ENCODE data around the gene SYPL1.
A peak's percentile ranks its signal among the peaks of the same experiment; 100 is the strongest.

Gene SYPL1

DNA sequence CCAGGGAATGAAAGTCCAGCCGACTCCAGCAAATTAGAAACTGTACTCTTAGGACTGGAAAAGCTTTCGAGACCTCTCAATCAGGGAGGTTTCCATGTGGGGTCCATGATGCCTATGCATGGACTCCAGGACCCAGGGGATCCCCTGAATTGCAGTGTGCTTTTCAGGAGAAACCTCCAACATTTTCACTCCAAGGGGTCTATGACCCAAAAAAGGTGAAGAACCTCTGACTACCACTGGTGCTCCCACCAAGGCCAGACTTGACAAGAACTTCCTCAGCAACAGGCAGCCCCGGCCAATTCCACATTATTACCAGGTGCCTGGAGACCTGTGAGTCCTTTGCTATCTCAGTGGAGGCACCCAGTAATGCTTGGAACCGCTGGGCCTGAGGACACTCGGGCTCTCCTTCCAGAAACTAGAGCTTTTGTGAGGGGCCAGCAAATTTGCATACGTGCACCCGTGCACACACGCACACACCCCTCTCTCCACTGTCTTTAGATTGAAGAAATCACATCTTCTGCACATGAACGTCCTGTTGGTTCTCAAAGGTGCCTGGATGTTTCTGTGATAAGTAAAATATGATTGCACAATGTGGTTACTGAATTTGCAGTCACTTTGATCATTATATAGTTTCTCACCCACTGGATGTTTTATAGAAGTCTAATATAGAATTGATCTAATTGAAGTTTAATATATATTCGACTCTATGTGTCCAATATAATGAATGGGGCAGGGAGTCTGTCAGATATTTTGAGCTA lies 54.7 kb downstream of the SYPL1 start:
- H3K4me1 ChIP-seq: peaks cover 55% of the 10 kb centered on the region
- H4K20me1 ChIP-seq: no peaks in the 10 kb centered on the region
- H3K4me2 ChIP-seq: peak overlapping the region; percentile 77
- H3K27ac ChIP-seq: no peak overlapping the region
- peaks cover 9% of the 10 kb centered on the region; the same call in 1 of the 2 replicates for H3K9me3 ChIP-seq
- H3K27me3 ChIP-seq: no peaks in the 10 kb centered on the region
- no peak overlapping the region for H3K9ac ChIP-seq
- no peaks in the 10 kb centered on the region for H3K36me3 ChIP-seq
- 0 out of 2 replicates have a peak, but pooled peaks have one; percentile 27 for TF ChIP-seq Cebpa-rat (IDR thresholded peaks at IDR 0.05)
- no peak overlapping the region for H3K4me3 ChIP-seq

DNA sequence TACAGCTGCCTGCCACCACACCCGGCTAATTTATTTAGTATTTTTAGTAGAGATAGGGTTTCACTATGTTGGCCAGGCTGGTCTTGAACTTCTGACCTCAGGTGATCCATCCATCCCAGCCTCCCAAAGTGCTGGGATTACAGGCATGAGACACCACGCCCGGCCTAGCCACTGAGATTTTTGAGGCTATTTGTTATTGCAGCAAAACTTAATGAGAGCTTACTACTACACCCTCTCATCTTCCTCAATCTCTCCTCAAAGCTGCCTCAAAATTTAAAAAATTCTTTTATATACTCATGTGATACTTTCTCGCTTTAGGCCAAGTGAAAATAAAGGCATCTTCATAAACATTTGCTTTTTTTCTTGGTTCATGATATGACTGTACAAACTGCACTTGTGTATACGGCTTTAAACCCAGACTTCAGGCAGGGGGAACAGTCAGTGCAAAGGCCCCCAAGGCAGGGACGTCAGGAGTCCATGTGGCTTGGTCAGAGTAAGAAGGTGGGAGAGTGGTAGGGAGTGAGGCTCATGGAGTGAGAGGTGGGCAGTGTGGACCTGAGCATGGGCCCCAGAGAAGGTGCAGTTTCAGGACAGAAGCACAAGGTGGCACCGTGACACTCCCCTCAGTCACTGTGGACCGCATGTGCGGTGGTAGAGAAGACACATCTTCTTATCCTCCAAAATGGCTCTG lies 55.5 kb downstream of the SYPL1 start:
- Histone ChIP-seq H4K20me1 (no peaks in the 10 kb centered on the region), H3K4me2 (no peak overlapping the region), H3K4me3 (no peak overlapping the region), H3K27ac (no peak overlapping the region), H3K4me1 (peaks cover 47% of the 10 kb centered on the region), H3K36me3 (no peaks in the 10 kb centered on the region), H3K9ac (no peak overlapping the region), H3K9me3 (peaks cover 11% of the 10 kb centered on the region), H3K27me3 (no peaks in the 10 kb centered on the region)
- no peak for TF ChIP-seq Cebpa-rat (IDR thresholded peaks at IDR 0.05)

DNA sequence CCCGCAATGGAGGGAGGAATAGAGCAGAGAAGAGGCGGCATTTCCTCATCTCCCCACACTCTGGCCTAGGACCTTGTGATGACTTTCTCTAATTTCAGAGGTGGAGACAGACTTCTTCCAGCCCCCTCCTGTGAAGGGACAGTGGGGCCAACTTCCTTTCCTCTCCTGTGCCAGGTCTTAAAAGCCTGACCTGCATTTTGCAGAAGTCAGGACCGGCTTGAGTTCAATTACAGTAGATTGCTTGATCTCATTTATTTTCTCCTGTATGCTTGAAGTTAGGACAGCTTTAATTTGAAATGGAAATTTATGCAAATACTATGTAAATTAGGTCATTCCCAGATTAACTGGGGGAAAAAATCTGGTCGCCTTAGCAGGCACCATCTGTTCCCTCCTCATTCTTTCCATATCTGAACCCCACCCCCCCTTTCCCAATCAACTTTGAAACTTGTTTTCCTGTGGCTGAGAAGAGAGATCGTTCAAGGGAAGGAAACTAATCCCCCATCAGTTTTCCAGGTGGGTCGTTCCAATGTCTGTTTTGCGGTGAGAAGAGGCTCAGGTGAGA lies 57.1 kb downstream of the SYPL1 start:
- Histone ChIP-seq H3K4me3 (no peak overlapping the region), H3K27ac (no peak overlapping the region), H3K4me2 (no peak overlapping the region), H3K4me1 (peaks cover 36% of the 10 kb centered on the region), H3K9ac (no peak overlapping the region), H3K36me3 (no peaks in the 10 kb centered on the region), H3K9me3 (peaks cover 11% of the 10 kb centered on the region), H4K20me1 (no peaks in the 10 kb centered on the region), H3K27me3 (no peaks in the 10 kb centered on the region)
- no peak for TF ChIP-seq Cebpa-rat (IDR thresholded peaks at IDR 0.05)

DNA sequence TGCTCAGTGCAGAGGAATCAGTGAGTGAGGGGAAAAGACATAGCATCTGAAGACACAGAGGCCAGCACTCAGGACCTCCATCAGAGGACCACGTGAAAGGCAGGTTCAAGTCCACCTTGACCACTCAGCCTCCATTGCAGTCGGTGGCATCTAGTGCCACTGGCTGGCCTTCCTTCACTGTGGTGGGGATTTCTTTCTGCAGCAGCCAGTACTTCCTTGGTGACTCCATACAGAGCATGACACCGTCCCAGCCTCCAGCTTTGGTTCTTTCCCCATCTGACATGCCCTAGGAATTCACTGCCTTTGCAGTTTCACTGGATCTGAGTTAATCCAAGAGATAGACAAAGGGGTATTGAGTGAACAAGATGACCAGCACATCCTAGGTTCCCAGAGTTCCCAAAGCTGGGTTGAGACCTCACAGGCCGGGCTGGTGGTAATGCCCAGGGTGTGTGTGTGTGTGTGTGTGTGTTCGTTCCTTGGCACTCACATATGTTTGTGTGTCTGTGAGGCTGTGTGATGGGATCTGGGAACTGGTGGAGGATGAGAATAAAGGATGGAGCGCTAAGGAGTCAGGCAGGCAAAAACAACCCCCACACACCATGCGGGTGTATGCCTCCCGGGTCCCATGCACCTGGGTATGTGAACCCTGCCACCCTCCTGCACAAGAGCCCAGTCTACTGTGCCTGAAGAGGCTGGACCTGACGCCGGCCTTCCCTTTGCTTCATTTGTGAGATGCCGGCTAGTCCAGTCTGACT lies 57.8 kb downstream of the SYPL1 start:
- no peak for TF ChIP-seq Cebpa-rat (IDR thresholded peaks at IDR 0.05)
- Histone ChIP-seq H3K27ac (no peak overlapping the region), H3K36me3 (no peaks in the 10 kb centered on the region), H3K4me1 (peaks cover 36% of the 10 kb centered on the region), H3K27me3 (no peaks in the 10 kb centered on the region), H3K4me3 (no peak overlapping the region), H3K4me2 (no peak overlapping the region), H3K9me3 (peaks cover 11% of the 10 kb centered on the region), H3K9ac (no peak overlapping the region), H4K20me1 (no peaks in the 10 kb centered on the region)

DNA sequence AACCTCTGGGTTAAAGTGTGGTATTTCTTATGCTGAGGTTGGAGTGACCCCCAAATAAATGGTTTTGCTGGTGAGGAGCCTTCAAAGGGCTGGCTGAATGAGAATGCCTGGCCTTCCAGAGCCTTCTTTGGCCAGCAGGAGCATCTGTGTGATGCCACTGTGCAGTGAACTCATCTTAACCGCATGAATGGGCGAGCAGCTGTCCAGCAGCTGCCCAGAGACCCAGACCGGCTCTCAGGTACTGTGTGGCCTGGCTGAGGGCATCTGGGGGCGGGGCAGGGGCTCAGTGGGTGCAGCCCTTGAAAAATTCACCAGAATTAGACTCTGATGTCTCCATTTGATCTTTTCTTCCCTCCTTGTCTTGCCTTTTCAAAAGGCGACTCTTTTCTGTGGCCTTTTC lies 59.0 kb downstream of the SYPL1 start:
- no peak overlapping the region for H3K27ac ChIP-seq
- H3K36me3 ChIP-seq: no peaks in the 10 kb centered on the region
- no peak overlapping the region for H3K9ac ChIP-seq
- peaks cover 29% of the 10 kb centered on the region for H3K4me1 ChIP-seq
- peaks cover 11% of the 10 kb centered on the region for H3K9me3 ChIP-seq
- TF ChIP-seq Cebpa-rat (IDR thresholded peaks at IDR 0.05): no peak
- no peaks in the 10 kb centered on the region for H3K27me3 ChIP-seq
- H4K20me1 ChIP-seq: no peaks in the 10 kb centered on the region
- no peak overlapping the region for H3K4me3 ChIP-seq
- H3K4me2 ChIP-seq: no peak overlapping the region

DNA sequence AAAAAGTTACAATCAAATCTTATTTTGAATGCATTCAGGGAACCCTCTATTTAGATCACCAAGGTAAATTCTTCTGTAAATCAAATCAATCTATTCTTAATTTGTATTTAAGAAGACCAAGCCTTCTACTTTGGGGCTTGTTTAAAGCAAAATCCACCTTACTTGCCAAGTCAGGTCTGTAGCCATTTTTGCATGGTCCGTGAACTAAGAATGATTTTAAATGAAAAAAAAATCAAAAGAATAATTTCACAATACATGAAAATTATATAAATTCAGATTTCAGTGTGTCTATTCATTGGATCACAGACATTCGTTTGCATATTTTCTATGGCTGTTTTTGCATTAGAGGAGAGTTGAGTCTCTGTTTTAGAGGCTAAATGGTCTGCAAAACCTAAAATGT lies 59.4 kb downstream of the SYPL1 start:
- no peaks in the 10 kb centered on the region for H3K27me3 ChIP-seq
- peaks cover 25% of the 10 kb centered on the region for H3K4me1 ChIP-seq
- H3K36me3 ChIP-seq: no peaks in the 10 kb centered on the region
- no peak overlapping the region for H3K4me3 ChIP-seq
- no peak for TF ChIP-seq Cebpa-rat (IDR thresholded peaks at IDR 0.05)
- no peaks in the 10 kb centered on the region for H4K20me1 ChIP-seq
- H3K4me2 ChIP-seq: no peak overlapping the region
- peaks cover 11% of the 10 kb centered on the region for H3K9me3 ChIP-seq
- no peak overlapping the region for H3K27ac ChIP-seq
- H3K9ac ChIP-seq: no peak overlapping the region

DNA sequence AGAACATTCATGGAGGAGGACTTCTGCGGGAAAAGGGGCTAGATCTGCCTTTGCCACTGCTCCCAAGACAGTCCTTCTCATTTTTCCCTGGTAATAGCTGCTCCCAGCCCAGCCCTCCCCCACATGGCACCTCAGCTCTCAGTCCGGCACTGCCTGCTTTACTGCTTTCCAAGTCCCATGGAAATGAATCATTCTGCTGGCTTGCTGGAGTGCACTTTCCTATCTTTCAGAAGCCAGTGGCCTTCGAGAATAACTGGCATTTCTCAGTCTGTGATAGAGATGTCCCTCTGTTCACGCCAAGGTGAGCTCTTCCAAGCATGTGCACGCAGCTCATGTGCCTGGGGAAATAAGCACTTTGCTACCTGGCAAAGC lies 61.4 kb downstream of the SYPL1 start:
- peaks cover 18% of the 10 kb centered on the region for H3K4me1 ChIP-seq
- no peak overlapping the region for H3K9ac ChIP-seq
- H3K4me3 ChIP-seq: no peak overlapping the region
- H3K4me2 ChIP-seq: no peak overlapping the region
- TF ChIP-seq Cebpa-rat (IDR thresholded peaks at IDR 0.05): no peak
- no peak overlapping the region for H3K27ac ChIP-seq
- no peaks in the 10 kb centered on the region for H3K27me3 ChIP-seq
- peaks cover 11% of the 10 kb centered on the region for H3K9me3 ChIP-seq
- H3K36me3 ChIP-seq: no peaks in the 10 kb centered on the region
- no peaks in the 10 kb centered on the region for H4K20me1 ChIP-seq

DNA sequence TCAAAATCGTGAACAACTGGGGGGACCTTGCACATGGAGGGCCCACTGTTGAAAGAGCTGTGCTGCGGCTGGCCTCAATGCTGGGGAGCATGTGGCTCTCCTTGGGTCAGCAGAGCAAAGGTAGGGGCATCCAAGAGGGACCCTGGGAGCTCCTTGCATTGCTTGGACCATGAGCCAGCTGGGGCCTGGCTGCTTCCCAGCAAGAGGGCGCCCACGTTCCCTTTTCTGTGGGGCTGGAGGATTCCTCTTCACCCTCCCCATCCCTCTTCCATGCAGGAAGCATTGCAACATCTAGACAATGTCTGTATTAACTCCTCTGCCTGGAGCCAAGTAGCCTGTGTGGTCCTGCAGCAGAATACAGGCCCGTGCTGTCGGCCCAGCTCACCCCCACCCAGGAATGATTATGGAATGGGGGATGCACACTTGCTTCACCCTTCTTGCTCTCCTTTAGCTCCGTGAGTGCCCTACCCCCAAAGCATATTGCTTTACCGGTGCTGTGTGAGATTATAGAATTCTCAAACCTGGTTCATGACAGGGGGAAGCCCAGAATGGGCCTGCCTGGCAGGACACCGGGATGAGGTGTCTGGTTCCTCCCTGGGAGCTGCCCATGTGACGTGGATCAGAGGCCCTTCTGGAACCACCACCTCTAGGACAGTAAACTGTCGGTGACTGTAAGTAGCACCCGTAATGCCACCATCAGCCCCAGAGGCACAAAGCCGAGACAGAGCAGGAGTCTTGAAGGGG lies 61.9 kb downstream of the SYPL1 start:
- Histone ChIP-seq H3K4me3 (no peak overlapping the region), H3K27me3 (no peaks in the 10 kb centered on the region), H3K27ac (no peak overlapping the region), H3K4me2 (peak overlapping the region; percentile 60), H3K9me3 (peaks cover 11% of the 10 kb centered on the region), H3K36me3 (no peaks in the 10 kb centered on the region), H4K20me1 (no peaks in the 10 kb centered on the region), H3K4me1 (peaks cover 18% of the 10 kb centered on the region), H3K9ac (no peak overlapping the region)
- TF ChIP-seq Cebpa-rat (IDR thresholded peaks at IDR 0.05): no peak

DNA sequence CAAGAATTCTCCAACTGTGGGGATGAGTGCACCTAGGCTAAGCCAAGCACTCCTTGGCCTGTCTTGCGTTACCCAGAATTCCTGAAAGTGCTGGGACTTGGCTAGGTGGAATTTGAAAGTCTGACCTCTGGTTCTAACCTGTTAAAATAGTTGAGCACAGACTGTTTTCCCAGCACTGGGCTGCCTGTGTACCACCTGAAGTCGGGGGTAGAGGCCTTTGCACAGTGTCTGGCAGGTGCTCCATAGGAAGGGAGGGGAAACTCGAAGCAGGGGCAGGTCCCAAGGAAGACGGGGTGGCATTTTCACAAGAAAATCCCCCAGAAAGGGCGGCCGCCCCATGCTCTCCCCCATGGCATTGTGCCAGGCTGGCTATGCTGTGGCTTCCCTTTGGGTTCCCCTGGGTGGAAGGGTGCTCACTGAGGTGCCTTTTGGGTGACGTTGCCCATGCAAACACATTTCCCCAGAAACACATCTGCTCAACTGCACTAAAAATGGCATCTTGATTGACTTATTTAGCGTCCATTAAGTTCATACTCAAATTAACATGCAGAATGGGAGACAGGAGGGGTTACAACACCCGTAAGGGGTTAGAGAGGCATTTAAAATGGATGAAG lies 62.9 kb downstream of the SYPL1 start:
- H3K9me3 ChIP-seq: peaks cover 11% of the 10 kb centered on the region
- no peak overlapping the region for H3K27ac ChIP-seq
- no peaks in the 10 kb centered on the region for H3K36me3 ChIP-seq
- no peak overlapping the region for H3K4me3 ChIP-seq
- TF ChIP-seq Cebpa-rat (IDR thresholded peaks at IDR 0.05): no peak
- H4K20me1 ChIP-seq: no peaks in the 10 kb centered on the region
- H3K27me3 ChIP-seq: no peaks in the 10 kb centered on the region
- H3K9ac ChIP-seq: no peak overlapping the region
- peaks cover 18% of the 10 kb centered on the region for H3K4me1 ChIP-seq
- peak overlapping the region; percentile 60 for H3K4me2 ChIP-seq
